Ishikawa (cell line): ENCODE data around the gene CHAC1.

Experiments
- CEBPB ChIP-seq: IDR thresholded peaks from 2 replicates; pipeline ENCODE4 v1.6.1; 2012
- EP300 ChIP-seq: IDR thresholded peaks from 2 replicates; pipeline ENCODE4 v1.6.1; 2012; ENCODE audit warnings: borderline replicate concordance
- RAD21 ChIP-seq: IDR thresholded peaks from 2 replicates; pipeline ENCODE4 v1.6.1; 2012; ENCODE audit warnings: low read depth
- REST ChIP-seq: IDR thresholded peaks from 2 replicates; pipeline ENCODE4 v1.6.1; 2012; ENCODE audit warnings: low read depth, mild to moderate bottlenecking
- TAF1 ChIP-seq: IDR thresholded peaks from 2 replicates; pipeline ENCODE4 v1.6.1; 2012; ENCODE audit warnings: low read depth, mild to moderate bottlenecking
- YY1 ChIP-seq: IDR thresholded peaks from 2 replicates; pipeline ENCODE4 v1.6.1; 2012; ENCODE audit warnings: low read depth

- TF ChIP-seq YY1 (no peak), REST (no peak), RAD21 (0 out of 2 replicates have a peak, but pooled peaks have one; percentile 3), EP300 (no peak), CEBPB (no peak), TAF1 (no peak)
These were observed 23.4 kb upstream of the CHAC1 start for GRCh38 chr15:40929660-40930429.
